ENCODE data around the gene ZCCHC24. TPM values are rescaled to one million over a fixed set of nuclear protein-coding genes. Genes with fewer than 3 reads are reported as not detected.

ZCCHC24 gene
- total and polyA plus RNA-seq, 8 donors: 9.7 to 60.3 (median 34.3) TPM

DNA sequence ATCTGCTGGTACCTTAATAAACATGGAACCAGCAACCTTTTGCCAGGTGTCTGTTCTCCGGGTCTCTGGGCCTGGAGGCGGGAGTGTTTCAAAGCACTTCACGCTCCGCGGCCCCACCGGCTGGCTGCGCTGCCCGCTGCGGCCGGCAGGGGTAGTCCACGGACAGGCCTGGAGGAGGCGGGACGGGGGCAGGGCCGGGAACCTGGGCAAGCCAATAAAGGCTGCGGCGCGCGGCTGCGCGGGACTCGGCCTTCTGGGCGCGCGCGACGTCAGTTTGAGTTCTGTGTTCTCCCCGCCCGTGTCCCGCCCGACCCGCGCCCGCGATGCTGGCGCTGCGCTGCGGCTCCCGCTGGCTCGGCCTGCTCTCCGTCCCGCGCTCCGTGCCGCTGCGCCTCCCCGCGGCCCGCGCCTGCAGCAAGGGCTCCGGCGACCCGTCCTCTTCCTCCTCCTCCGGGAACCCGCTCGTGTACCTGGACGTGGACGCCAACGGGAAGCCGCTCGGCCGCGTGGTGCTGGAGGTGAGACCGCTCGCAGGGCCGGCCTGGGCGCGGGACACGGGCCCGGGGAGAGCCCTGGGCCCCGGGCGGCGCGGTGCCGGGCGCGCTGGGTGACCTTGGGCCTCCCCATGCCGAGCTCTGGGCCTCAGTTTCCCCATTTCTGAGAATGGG lies 98.1 kb downstream of the ZCCHC24 start, which contains the start of gene PPIF:
Gene PPIF, plus strand, starts transcription at position 244 of the 668 bp plus-strand sequence. Its CDS starts 80 bp downstream, at position 324.
- 0 to 1% (median 0%) methylated on average over 33 to 77 of the region's 77 CpGs for WGBS, 5 donors
- TF ChIP-seq EP300 (IDR thresholded peaks at IDR 0.05): no peak
- TF ChIP-seq POLR2A (IDR thresholded peaks at IDR 0.05): no peak
- TF ChIP-seq, protein P1, sequence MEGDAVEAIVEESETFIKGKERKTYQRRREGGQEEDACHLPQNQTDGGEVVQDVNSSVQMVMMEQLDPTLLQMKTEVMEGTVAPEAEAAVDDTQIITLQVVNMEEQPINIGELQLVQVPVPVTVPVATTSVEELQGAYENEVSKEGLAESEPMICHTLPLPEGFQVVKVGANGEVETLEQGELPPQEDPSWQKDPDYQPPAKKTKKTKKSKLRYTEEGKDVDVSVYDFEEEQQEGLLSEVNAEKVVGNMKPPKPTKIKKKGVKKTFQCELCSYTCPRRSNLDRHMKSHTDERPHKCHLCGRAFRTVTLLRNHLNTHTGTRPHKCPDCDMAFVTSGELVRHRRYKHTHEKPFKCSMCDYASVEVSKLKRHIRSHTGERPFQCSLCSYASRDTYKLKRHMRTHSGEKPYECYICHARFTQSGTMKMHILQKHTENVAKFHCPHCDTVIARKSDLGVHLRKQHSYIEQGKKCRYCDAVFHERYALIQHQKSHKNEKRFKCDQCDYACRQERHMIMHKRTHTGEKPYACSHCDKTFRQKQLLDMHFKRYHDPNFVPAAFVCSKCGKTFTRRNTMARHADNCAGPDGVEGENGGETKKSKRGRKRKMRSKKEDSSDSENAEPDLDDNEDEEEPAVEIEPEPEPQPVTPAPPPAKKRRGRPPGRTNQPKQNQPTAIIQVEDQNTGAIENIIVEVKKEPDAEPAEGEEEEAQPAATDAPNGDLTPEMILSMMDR (IDR thresholded peaks at IDR 0.05): peak in 6 of 7 experiments; percentile 47 to 100 (median 96)
- peak; percentile 60 to 94 (median 92) for TF ChIP-seq POLR2AphosphoS5 (IDR thresholded peaks at IDR 0.05)
- H3K4me3 ChIP-seq: peak within 1 kb of the TSS; percentile 66 to 93 (median 78)
- H3K36me3 ChIP-seq: peaks cover 31 to 36% (median 34%) of the 10 kb centered on the region in 4 donors
- H3K27ac ChIP-seq: peak within 1 kb of the TSS; percentile 91 to 96 (median 94)
- intact Hi-C loops (cut with DNase I; ENCODE audit: low total_unique reads): no loop called here
- no peaks in the 10 kb centered on the region for H3K9me3 ChIP-seq
- H3K27me3 ChIP-seq: no peaks in the 10 kb centered on the region
- peaks cover 55 to 79% (median 64%) of the 10 kb centered on the region in 4 donors for H3K4me1 ChIP-seq
- peak; percentile 97 to 98 for DNase-seq

GRCh38 chr10:79346388-79347225 lies 98.8 kb downstream of the ZCCHC24 start:
- no peaks in the 10 kb centered on the region for H3K9me3 ChIP-seq
- 59 to 62% (median 61%) methylated on average over 11 to 12 of the region's 12 CpGs for WGBS, 5 donors
- intact Hi-C loops (cut with DNase I; ENCODE audit: low total_unique reads): no loop called here
- H3K4me1 ChIP-seq: peaks cover 60 to 86% (median 71%) of the 10 kb centered on the region in 4 donors
- H3K4me3 ChIP-seq: peak overlapping the region in 2 of 4 donors; percentile 66 to 84
- no peak for DNase-seq
- peak overlapping the region in 4 of 5 donors; percentile 91 to 96 (median 94) for H3K27ac ChIP-seq
- no peaks in the 10 kb centered on the region for H3K27me3 ChIP-seq
- H3K36me3 ChIP-seq: peaks cover 23 to 28% (median 26%) of the 10 kb centered on the region in 4 donors
- TF ChIP-seq POLR2A (IDR thresholded peaks at IDR 0.05) (no peak), EP300 (IDR thresholded peaks at IDR 0.05) (no peak), POLR2AphosphoS5 (IDR thresholded peaks at IDR 0.05) (no peak)
- TF ChIP-seq, protein P1 (IDR thresholded peaks at IDR 0.05): no peak

- H3K9me3 ChIP-seq: no peaks in the 10 kb centered on the region
- H3K27me3 ChIP-seq: no peaks in the 10 kb centered on the region
- peaks cover 65 to 91% (median 77%) of the 10 kb centered on the region in 4 donors for H3K4me1 ChIP-seq
- peak overlapping the region in 2 of 5 donors; percentile 66 to 78 for H3K27ac ChIP-seq
- TF ChIP-seq, protein P1 (IDR thresholded peaks at IDR 0.05): no peak
- TF ChIP-seq POLR2AphosphoS5 (IDR thresholded peaks at IDR 0.05): no peak
- TF ChIP-seq POLR2A (IDR thresholded peaks at IDR 0.05): no peak
- TF ChIP-seq EP300 (IDR thresholded peaks at IDR 0.05): no peak
- peaks cover 17 to 22% (median 20%) of the 10 kb centered on the region in 4 donors for H3K36me3 ChIP-seq
- no peak overlapping the region for H3K4me3 ChIP-seq
- intact Hi-C loops (cut with DNase I; ENCODE audit: low total_unique reads): no loop called here
- DNase-seq: no peak
- 89 to 100% (median 93%) methylated on average over 1 to 2 of the region's 2 CpGs for WGBS, 5 donors
These were observed 99.4 kb downstream of the ZCCHC24 start for GRCh38 chr10:79346012-79346340.

GRCh38 chr10:79345241-79346011 lies 100.0 kb downstream of the ZCCHC24 start:
- WGBS, 5 donors: 64 to 77% (median 76%) methylated on average over 3 to 5 of the region's 5 CpGs
- TF ChIP-seq POLR2AphosphoS5 (IDR thresholded peaks at IDR 0.05) (no peak), POLR2A (IDR thresholded peaks at IDR 0.05) (no peak), EP300 (IDR thresholded peaks at IDR 0.05) (no peak)
- TF ChIP-seq, protein P1 (IDR thresholded peaks at IDR 0.05): no peak
- Histone ChIP-seq H3K9me3 (no peaks in the 10 kb centered on the region), H3K27me3 (no peaks in the 10 kb centered on the region), H3K4me1 (peaks cover 66 to 90% (median 81%) of the 10 kb centered on the region in 4 donors), H3K27ac (peak overlapping the region; percentile 37 to 78 (median 59)), H3K4me3 (no peak overlapping the region), H3K36me3 (peaks cover 12 to 16% (median 14%) of the 10 kb centered on the region in 4 donors)
- intact Hi-C loops (cut with DNase I; ENCODE audit: low total_unique reads): no loop called here
- DNase-seq: no peak

All from stomach (tissue), 9 donors.